Amniotic epithelial cell (primary cell): ENCODE measurements around the gene ZNF516.
A peak's percentile ranks its signal among the peaks of the same experiment; 100 is the strongest.

Experiments used
- DNase-seq: peaks from one replicate; pipeline ENCODE4 v3.0.0-alpha.2; 2010; ENCODE audit warnings: low read depth

ZNF516 gene

GRCh38 chr18:76380127-76380729 lies 114.8 kb downstream of the ZNF516 start:
- no peak for DNase-seq

GRCh38 chr18:76379226-76380126 lies 115.6 kb downstream of the ZNF516 start:
- DNase-seq = no peak

GRCh38 chr18:76378526-76379215 lies 116.4 kb downstream of the ZNF516 start:
- no peak for DNase-seq

- DNase-seq = no peak
Observed at GRCh38 chr18:76377359-76377756, 117.7 kb downstream of the ZNF516 start.

- no peak for DNase-seq
Observed at GRCh38 chr18:76376668-76377358, 118.2 kb downstream of the ZNF516 start.

- DNase-seq = no peak
Observed at GRCh38 chr18:76376225-76376624, 118.8 kb downstream of the ZNF516 start.

GRCh38 chr18:76374330-76375281 lies 120.4 kb downstream of the ZNF516 start:
- DNase-seq = no peak

- no peak for DNase-seq
Observed at GRCh38 chr18:76373297-76373696, 121.7 kb downstream of the ZNF516 start.

GRCh38 chr18:76371301-76372203 lies 123.5 kb downstream of the ZNF516 start:
- DNase-seq = no peak

- DNase-seq = no peak
Observed at GRCh38 chr18:76370686-76371085, 124.4 kb downstream of the ZNF516 start.

- DNase-seq = no peak
Observed at GRCh38 chr18:76370201-76370600, 124.8 kb downstream of the ZNF516 start.

- no peak for DNase-seq
Observed at GRCh38 chr18:76369791-76370190, 125.3 kb downstream of the ZNF516 start.

- peak; percentile 42 for DNase-seq
Observed at GRCh38 chr18:76368976-76369375, 126.1 kb downstream of the ZNF516 start.

GRCh38 chr18:76368271-76368670 lies 126.8 kb downstream of the ZNF516 start:
- DNase-seq = no peak

- no peak for DNase-seq
Observed at GRCh38 chr18:76367168-76368125, 127.6 kb downstream of the ZNF516 start.

GRCh38 chr18:76365561-76365960 lies 129.5 kb downstream of the ZNF516 start:
- no peak for DNase-seq

GRCh38 chr18:76364282-76365259 lies 130.5 kb downstream of the ZNF516 start:
- no peak for DNase-seq
